K562 (cell line): Measurements from ENCODE around the gene ADAM22. TPM values are rescaled to one million over a fixed set of nuclear protein-coding genes. Genes with fewer than 3 reads are reported as not detected.

Experiments used
- ATAC-seq: fragments of 200-7000 bp; cut with Tn5 transposase; 3 replicates; pipeline ENCODE4 v1.9.1; 2020; ENCODE audit warnings: moderate library complexity
- BruUV-seq: library from RNA; stranded (reverse); fragments of 400-500 nt; replicated peaks from 2 replicates; lab custom pipeline; 2021; lab: Mats Ljungman, UMichigan
- CTCF ChIA-PET: fragments of 300-600 bp; formaldehyde crosslinking; extraction: SDS; loops from one replicate; lab custom pipeline; 2021; ENCODE audit warnings: low intra/inter-chr PET ratio; lab: Yijun Ruan, JAX
- POLR2A ChIA-PET: fragments of 300-600, 350-650 bp; sonication (Branson Sonifier 250); formaldehyde crosslinking; extraction: SDS; loops from one replicate; lab custom pipeline; 2021; ENCODE audit warnings: antibody characterized with exemption, inconsistent platforms; lab: Yijun Ruan, JAX
- DNase-seq, 4 experiments: peaks; one replicate each; pipeline versions ENCODE4 v3.0.0 to v3.0.0-alpha.2; 2011 to 2018; ENCODE audit warnings: low spot score in 3 of 4, mixed read lengths in 3 of 4; ENCODE audit errors: extremely low read depth in 1 of 4
- FAIRE-seq: peaks from 2 replicates; lab custom pipeline; 2011; peaks lifted over from hg19 to GRCh38; lab: Jason Lieb, UNC
- H2AFZ ChIP-seq: 2 replicates; pipeline ENCODE4 v1.6.0; 2011; ENCODE audit warnings: low read depth, low read length, control low read depth, inconsistent platforms
- H3K27ac ChIP-seq: fragments of 200-600 bp; 3 replicates; pipeline ENCODE4 v1.8.0; 2011; ENCODE audit warnings: low read depth, mild to moderate bottlenecking, control low read depth, inconsistent platforms, low read length, moderate library complexity, mixed read lengths; ENCODE audit errors: extremely low read depth
- H3K27me3 ChIP-seq, 2 experiments: fragments of 300-600 bp in 1 of 2; 2 replicates in 1 of 2; 3 replicates in 1 of 2; pipeline versions ENCODE4 v1.6.0 to v1.8.0; 2011; ENCODE audit warnings: inconsistent platforms in 2 of 2, low read length in 2 of 2, mild to moderate bottlenecking in 1 of 2, mixed read lengths in 1 of 2, moderate library complexity in 1 of 2; ENCODE audit not compliant: control insufficient read depth in 2 of 2, insufficient read depth in 2 of 2
- H3K36me3 ChIP-seq: fragments of 300-600 bp; 3 replicates; pipeline ENCODE4 v1.8.0; 2011; ENCODE audit warnings: mild to moderate bottlenecking, low read length, inconsistent platforms; ENCODE audit not compliant: control insufficient read depth, insufficient read depth
- H3K4me1 ChIP-seq, 2 experiments: fragments of 200-600 bp in 1 of 2; replicated peaks in 1 of 2; 2 replicates in 1 of 2; 3 replicates in 1 of 2; pipeline versions ENCODE4 v1.5.1 to v1.8.0; 2011; ENCODE audit warnings: inconsistent platforms in 2 of 2, low read length in 2 of 2, mild to moderate bottlenecking in 1 of 2, mixed read lengths in 1 of 2, moderate library complexity in 1 of 2; ENCODE audit not compliant: control insufficient read depth in 2 of 2, insufficient read depth in 2 of 2
- H3K4me2 ChIP-seq: 2 replicates; pipeline ENCODE4 v1.6.1; 2011; ENCODE audit warnings: low read length, control low read depth, inconsistent platforms, mixed read lengths; ENCODE audit not compliant: insufficient read depth
- H3K4me3 ChIP-seq: fragments of 200-600 bp; sonication (generic), shearing (Covaris generic); 2 replicates; pipeline ENCODE4 v1.5.1; 2016; ENCODE audit warnings: control low read depth, inconsistent platforms
- H3K79me2 ChIP-seq: fragments of 200-600 bp; 3 replicates; pipeline ENCODE4 v1.8.0; 2011; ENCODE audit warnings: low read length, inconsistent platforms; ENCODE audit not compliant: control insufficient read depth, insufficient read depth
- H3K9ac ChIP-seq, 2 experiments: 2 replicates each; pipeline versions ENCODE4 v1.6.0 to v1.6.1; 2011; ENCODE audit warnings: low read depth in 2 of 2, low read length in 2 of 2, control low read depth in 1 of 2, inconsistent platforms in 1 of 2, mild to moderate bottlenecking in 1 of 2, mixed read lengths in 1 of 2; ENCODE audit not compliant: insufficient read depth in 1 of 2
- H3K9me1 ChIP-seq: one replicate; pipeline ENCODE4 v1.6.0; 2011; ENCODE audit warnings: inconsistent platforms, mild to moderate bottlenecking, low read length, moderate library complexity; ENCODE audit not compliant: control insufficient read depth, insufficient read depth
- H3K9me3 ChIP-seq: replicated peaks from 2 replicates; pipeline ENCODE4 v1.5.1; 2011; ENCODE audit warnings: low read depth, low read length, inconsistent platforms; ENCODE audit not compliant: control insufficient read depth, insufficient read depth
- H4K20me1 ChIP-seq: replicated peaks from 2 replicates; pipeline ENCODE4 v1.6.1; 2011; ENCODE audit warnings: low read length, inconsistent platforms, mixed read lengths; ENCODE audit not compliant: control insufficient read depth, insufficient read depth
- CEBPB ChIP-seq: fragments of 450-650 bp; IDR thresholded peaks from 2 replicates; pipeline ENCODE4 v1.6.1; 2016; ENCODE audit warnings: missing genetic modification characterization, missing compliant biosample characterization
- CEBPG ChIP-seq, 3 experiments: fragments of 200-800 bp in 1 of 3; sonication (Bioruptor generic) in 1 of 3; sonication (generic) in 1 of 3; formaldehyde crosslinking in 1 of 3; IDR thresholded peaks in 2 of 3; conservative IDR thresholded peaks in 1 of 3; 2 replicates each; pipeline versions ENCODE4 v1.6.1 to v1.8.0; 2016 to 2022; ENCODE audit warnings: missing compliant biosample characterization in 2 of 3, missing genetic modification characterization in 2 of 3, mild to moderate bottlenecking in 1 of 3, missing genetic modification reagents in 1 of 3
- DDX20 ChIP-seq: fragments of 450-650 bp; IDR thresholded peaks from 2 replicates; pipeline ENCODE4 v1.6.1; 2016; ENCODE audit warnings: missing genetic modification characterization, low read depth, mild to moderate bottlenecking, missing compliant biosample characterization, moderate library complexity
- HOMEZ ChIP-seq: fragments of 250-450 bp; sonication (Bioruptor Pico); IDR thresholded peaks from 2 replicates; pipeline ENCODE4 v1.4.0; 2020; ENCODE audit warnings: mild to moderate bottlenecking, moderate library complexity
- MAFG ChIP-seq: fragments of 450-650 bp; conservative IDR thresholded peaks from 2 replicates; pipeline ENCODE4 v1.6.1; 2016; ENCODE audit warnings: missing genetic modification characterization, missing compliant biosample characterization
- ZNF583 ChIP-seq: fragments of 250-450 bp; sonication (Bioruptor Pico); IDR thresholded peaks from 2 replicates; pipeline ENCODE4 v1.4.0; 2020
- in situ Hi-C: fragments of 300-500 bp; cut with MboI; formaldehyde crosslinking; loops from 4 replicates; pipeline ENCODE4 v1.15.0; 2018; ENCODE audit warnings: inconsistent platforms, mixed read lengths
- intact Hi-C: fragments of 100-400 bp; cut with micrococcal nuclease; formaldehyde crosslinking; loops from 2 replicates; pipeline ENCODE4 v1.14.2; 2022
- polyA plus RNA-seq, 8 experiments: library from polyadenylated mRNA; depleted of rRNA in 4 of 8; stranded (reverse) in 5 of 8; unstranded in 3 of 8; fragments of >200 nt; fragmentation: Nextera tagmentation in 2 of 8; fragmentation: Illumina TruSeq in 1 of 8; extraction: Ambion mirVana in 2 of 8; extraction: Trizol in 1 of 8; gene quantifications; 2 replicates each; pipeline versions ENCODE4 v1.2.1 to v1.2.3, GENCODE V29; 2011 to 2014; ENCODE audit warnings: inconsistent platforms in 1 of 8, missing spikeins in 1 of 8
- total RNA-seq, 7 experiments: library from RNA; depleted of rRNA in 6 of 7; stranded (reverse); fragments of >200 nt in 6 of 7; fragmentation: Illumina TruSeq in 2 of 7; extraction: Trizol in 2 of 7; gene quantifications; 2 replicates each; pipeline versions ENCODE4 v1.2.1 to v1.2.3, GENCODE V29; 2011 to 2021; ENCODE audit warnings: low replicate concordance in 1 of 7

The ADAM22 gene
- total and polyA plus RNA-seq, 9 of the 15 experiments (the other 6 are each of a cell fraction or from before 2014, with no cell fraction given) = 0.01 to 0.58 (median 0.18) TPM

GRCh38 chr7:87984088-87984487 is 50.0 kb downstream of the ADAM22 start (continued):
- TF ChIP-seq HOMEZ (CRISPR knock-in tag) = no peak
- TF ChIP-seq ZNF583 (CRISPR knock-in tag) = no peak
- no peak for TF ChIP-seq DDX20 (tag)
- TF ChIP-seq, all 486 proteins: peak for 0

- ChIA-PET CTCF (no interaction called here), POLR2A (interaction anchor here (0.6 kb wide), 1 partner anchor 468 kb away, joined by 3 read pairs; no protein-coding TSS in a partner anchor)
- FAIRE-seq = no peak
- no peak for DNase-seq
- in situ Hi-C loops (no loop called here), intact Hi-C loops (no loop called here)
- Histone ChIP-seq H3K79me2 (no peaks in the 10 kb centered on the region), H2AFZ (no peak overlapping the region), H3K27ac (no peak overlapping the region), H3K4me1 (no peaks in the 10 kb centered on the region), H3K9ac (no peak overlapping the region), H3K27me3 (no peaks in the 10 kb centered on the region), H3K9me3 (no peaks in the 10 kb centered on the region), H3K36me3 (no peaks in the 10 kb centered on the region), H3K4me2 (no peak overlapping the region), H3K4me3 (no peak overlapping the region), H3K9me1 (no peaks in the 10 kb centered on the region), H4K20me1 (no peaks in the 10 kb centered on the region)
- no TSS peak for BruUV-seq
- TF ChIP-seq CEBPG (CRISPR knock-in tag; IDR thresholded peaks at IDR 0.05) = no peak
- TF ChIP-seq CEBPG (tag; conservative IDR thresholded peaks at IDR 0.05 in 1 of 2, IDR thresholded peaks at IDR 0.05 in 1 of 2) = peak in 1 of 2 experiments; percentile 75; a peak in 2 of 4 replicates
- no peak for TF ChIP-seq MAFG (tag)
- peak; percentile 68 for TF ChIP-seq CEBPB
- ATAC-seq = no peak
Measured at GRCh38 chr7:87993269-87993668, 59.2 kb downstream of the ADAM22 start.
